CD4-positive, alpha-beta T cell treated with Interleukin-21 for 1 hour (primary cell): ENCODE results near the gene RBBP8NL.
"Not testable (repeated sequence)": the region's sequence is repeated elsewhere in the genome, so short reads cannot be mapped to it uniquely, and the experiment has no call there.

Source experiments
- DNase-seq: peaks from one replicate; pipeline ENCODE4 v3.0.0-alpha.2; 2020

Gene RBBP8NL

GRCh38 chr20:62390317-62391164 is 36.8 kb downstream of the RBBP8NL start:
- no peak for DNase-seq

- DNase-seq, result no peak
These were observed 37.7 kb downstream of the RBBP8NL start for GRCh38 chr20:62389601-62390087.

- DNase-seq, result no peak
These were observed 38.3 kb downstream of the RBBP8NL start for GRCh38 chr20:62388839-62389600.

DNA sequence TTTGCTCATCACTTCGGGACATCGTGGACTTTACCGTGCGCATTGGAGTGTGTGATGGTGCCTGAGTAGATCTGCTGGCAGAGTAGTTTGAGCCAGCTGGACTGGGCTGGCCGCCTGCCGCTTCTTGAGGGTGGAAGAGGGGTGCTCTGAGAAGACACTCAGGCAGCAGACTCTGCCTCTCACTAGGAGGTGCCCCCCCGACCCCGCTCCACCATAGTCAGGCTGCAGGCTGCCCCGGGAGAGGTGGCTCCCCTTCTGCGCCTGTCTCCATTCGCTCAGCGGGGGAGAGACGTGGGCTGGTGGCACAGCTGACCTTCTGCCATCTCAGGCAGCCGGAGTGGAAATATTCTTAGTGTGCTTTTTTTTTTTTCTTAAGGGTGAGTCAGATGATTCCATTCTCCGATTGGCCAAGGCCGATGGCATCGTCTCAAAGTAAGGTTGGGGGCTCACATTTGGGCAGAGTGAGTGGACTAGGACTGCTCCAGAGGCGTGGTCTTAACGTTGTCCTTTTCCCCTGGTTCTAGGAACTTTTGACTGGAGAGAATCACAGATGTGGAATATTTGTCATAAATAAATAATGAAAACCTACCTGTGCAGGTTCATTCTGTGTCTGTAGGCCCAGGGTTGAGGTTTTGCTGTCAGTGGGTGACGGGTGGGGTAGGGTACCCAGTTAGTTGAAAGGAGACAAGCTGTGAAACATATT is 39.3 kb downstream of the RBBP8NL start:
- no peak for DNase-seq

GRCh38 chr20:62387219-62387913 is 40.0 kb downstream of the RBBP8NL start:
- DNase-seq, result no peak

- DNase-seq, result peak; percentile 93
These were observed 40.7 kb downstream of the RBBP8NL start, which contains the start of gene RPS21 for GRCh38 chr20:62386383-62387218. Gene RPS21, plus strand, starts transcription at chr20:62387103. Its CDS starts 236 bp downstream, at chr20:62387339.

DNA sequence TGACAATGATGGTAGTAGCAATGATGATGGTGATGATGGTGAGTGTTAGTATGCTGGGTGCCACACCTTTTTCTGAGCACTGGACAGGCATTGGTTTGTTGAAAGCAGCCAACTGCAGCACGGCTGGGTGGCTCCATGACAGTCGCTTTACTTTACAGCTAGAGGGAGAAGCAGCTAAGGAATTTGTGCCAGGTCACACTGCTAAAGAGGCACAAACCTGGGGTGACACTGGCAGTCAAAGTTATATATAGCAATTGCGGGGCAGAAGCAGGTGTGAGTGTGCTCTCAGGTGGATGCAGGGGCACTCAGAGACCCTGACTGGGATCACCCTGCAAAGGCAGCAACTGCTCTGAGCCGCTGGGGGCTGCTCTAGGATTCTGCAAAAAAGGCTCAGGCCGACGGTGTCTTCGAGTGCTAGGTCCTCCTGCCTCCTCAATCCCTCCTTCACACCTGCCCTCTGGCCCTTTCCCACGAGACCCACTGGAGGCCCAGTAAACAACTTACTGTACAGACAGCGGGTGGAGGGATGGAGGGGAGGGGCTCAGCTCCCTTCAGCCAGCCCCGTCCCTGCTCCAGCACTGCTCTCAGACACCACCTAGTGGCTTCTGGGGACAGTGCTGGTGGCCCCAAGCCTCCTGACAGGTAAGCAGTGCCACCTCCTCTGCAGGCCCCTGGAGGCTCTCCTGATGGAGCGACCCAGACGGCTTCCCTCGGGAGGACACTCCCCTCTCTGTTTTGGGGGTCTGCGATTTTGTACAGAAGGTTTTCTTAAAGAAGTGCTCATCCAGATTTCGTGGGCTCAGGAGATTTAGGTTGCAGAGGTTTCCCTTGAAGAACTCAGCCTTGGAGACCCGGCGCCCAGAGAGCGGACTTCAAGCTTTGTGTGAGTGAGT is 44.8 kb downstream of the RBBP8NL start:
- DNase-seq, result peak; percentile 84

GRCh38 chr20:62381842-62382241 is 45.5 kb downstream of the RBBP8NL start:
- DNase-seq, result no peak

GRCh38 chr20:62381202-62381797 is 46.0 kb downstream of the RBBP8NL start:
- no peak for DNase-seq

DNA sequence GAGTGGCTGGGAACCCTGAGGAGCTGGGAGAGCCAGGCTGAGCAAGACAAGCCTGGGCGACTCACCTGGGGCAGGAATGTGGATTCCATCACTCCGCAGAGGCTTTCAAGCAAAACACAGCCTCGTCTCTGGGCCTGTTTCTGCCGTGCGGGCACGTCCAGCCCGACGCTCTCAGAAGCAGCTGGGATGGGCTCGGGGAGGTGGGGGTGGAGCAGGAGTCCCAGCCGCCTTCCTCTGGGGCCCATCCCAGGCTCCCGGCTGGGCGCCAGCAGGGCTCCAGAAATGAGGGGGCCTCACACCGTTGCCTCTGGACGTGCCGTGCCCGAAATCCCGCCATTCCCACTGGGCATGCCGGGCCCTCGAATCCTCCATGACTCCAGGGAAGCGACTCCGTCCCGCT is 49.1 kb downstream of the RBBP8NL start:
- no peak for DNase-seq

- DNase-seq, result no peak
These were observed 49.6 kb downstream of the RBBP8NL start for GRCh38 chr20:62377615-62378178.

DNA sequence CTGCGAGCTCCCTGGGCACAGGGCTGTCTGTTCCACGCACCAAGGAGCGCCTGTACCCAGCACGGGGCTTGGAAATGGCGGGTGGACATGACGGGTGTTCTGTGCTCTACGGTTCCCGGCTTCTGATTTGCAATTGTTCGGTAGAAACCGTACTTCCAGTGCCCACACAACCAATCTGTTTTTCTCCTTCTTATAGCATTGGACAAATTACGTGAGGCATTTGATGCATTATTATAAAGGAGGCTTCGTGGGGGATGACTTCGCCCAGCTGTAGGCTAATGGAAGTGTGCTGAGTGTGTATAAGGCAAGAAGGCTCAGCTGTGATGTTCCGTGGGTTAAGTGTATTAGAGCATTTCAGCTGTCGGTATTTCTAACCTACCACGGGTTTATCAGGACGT is 50.3 kb downstream of the RBBP8NL start:
- DNase-seq, result no peak

- no peak for DNase-seq
These were observed 51.0 kb downstream of the RBBP8NL start for GRCh38 chr20:62376112-62377063.

DNA sequence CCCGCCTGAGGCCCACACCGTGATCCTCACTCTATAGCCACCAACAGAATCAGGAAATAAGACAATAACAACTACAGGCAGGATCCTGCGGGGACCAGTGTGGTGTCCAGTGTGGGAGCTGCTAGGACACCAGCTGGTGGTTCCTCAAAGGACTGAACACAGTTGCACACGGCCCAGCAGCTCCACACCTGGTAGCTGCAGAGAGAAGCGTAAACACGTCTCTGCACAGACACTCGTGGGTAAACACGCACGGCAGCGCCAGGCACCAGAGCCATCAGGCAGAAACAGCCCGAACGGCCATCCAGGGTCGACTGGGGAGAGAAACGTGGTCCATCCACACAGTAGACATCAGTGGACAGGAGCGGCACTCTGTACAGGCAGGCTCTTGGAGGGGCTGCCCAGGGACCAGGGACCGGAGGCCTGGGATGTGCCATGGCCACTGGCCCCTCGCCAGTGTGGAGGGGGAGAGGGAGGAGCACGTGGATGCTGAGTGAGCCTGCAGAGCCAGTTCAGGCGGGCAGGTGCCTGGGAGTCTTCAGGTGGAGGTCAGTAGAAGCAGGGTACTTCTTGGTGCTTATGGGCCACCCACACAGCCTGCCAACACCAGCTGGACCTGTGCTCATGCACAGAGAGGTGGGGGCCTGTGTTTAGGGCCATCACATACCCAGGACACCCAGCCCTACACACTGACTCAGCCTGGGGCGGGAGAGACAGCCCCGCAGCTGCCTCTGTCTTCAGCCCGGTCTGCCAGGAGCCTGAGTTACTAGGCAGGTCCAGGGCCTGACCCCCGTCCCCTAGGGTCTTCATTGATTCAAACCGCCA is 52.8 kb downstream of the RBBP8NL start:
- DNase-seq, result no peak

DNA sequence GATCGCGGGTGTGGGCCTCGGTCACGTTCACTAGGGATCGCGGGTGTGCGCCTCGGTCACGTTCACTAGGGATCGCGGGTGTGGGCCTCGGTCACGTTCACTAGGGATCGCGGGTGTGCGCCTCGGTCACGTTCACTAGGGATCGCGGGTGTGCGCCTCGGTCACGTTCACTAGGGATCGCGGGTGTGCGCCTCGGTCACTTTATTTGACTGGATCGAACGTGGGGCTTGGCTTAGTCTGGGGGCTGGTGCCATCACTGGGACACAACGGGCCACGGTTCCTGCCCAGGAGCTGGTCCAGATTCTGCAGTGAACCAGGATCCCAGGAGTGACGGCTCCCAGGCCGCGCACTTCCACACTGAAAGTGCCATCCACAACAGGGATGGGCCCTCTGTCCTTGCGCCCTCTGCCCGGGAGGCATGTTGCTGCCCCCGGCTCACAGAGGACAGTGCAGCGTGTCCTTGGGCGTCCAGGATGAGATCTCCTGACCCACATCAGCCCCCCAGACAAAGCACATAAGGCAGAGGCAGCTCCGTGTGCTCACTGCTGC is 53.6 kb downstream of the RBBP8NL start:
- not testable (repeated sequence) for DNase-seq

DNA sequence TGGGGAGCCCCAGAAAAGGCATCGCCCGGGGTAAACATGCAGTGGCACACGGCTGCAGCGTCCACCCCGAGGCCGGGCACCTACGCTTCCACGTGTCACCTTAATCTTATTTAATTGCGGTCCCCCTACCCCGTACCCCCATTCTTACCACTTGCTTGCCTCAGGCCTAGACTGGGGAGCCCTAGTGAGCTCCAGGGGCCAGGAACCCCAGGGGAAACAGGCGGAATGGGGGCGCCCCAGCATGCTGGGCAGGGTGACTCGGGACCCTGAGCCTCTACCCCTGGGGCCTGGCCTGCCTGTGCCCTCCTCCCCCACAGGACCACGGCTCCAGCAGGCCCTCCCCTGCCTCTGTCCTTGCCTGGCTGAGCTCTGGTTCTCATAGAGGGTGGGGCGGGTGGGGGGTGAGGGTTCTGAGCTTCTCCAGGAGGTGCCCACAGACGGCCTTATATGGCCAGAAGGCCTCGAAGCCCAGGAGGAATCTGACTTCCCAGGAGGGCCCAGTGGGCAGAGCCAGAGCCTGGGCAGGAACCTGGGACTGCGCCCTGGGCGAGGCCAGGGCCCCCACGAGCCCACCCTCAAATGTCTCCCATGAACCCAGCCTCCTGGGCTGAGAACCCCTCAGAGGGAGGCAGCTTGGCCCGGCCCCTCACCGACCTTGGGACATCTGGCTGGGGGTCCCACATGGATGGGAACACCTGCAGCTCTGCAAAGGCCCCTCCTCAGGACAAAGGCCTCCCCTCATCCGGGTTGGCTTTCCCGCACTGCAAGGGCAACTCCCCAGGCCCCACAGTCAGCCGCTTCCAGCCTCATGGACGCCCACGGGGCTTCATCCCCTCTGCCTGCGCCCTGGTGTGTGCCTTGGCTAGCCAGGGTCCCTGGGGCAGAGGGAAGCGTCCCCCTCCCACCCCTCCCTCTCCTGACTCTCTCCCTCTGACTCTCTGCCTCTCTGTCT is 55.0 kb downstream of the RBBP8NL start:
- no peak for DNase-seq
